WTC11 (cell line): ENCODE data around the gene AGBL4. TPM values are rescaled to one million over a fixed set of nuclear protein-coding genes. Genes with fewer than 3 reads are reported as not detected.

Experiments
- ATAC-seq: fragments of 200-7000 bp; cut with Tn5 transposase; 2 replicates; pipeline ENCODE4 v1.10.0; 2021; ENCODE audit warnings: mild to moderate bottlenecking, moderate library complexity
- CTCF ChIA-PET: fragments of 300-600 bp; sonication (Branson Sonifier 250); formaldehyde crosslinking; loops from one replicate; lab custom pipeline; 2021; ENCODE audit warnings: antibody characterized with exemption; lab: Charles Lee
- POLR2A ChIA-PET: fragments of 350-600 bp; sonication (Branson Sonifier 250); formaldehyde crosslinking; loops from one replicate; lab custom pipeline; 2021; ENCODE audit warnings: antibody characterized with exemption; lab: Charles Lee
- DNase-seq: peaks from one replicate; pipeline ENCODE4 v3.0.0; 2021; ENCODE audit warnings: low spot score
- H3K27ac Mint-ChIP-seq: 2 replicates; pipeline ENCODE4 v1.8.0; 2021; ENCODE audit warnings: mixed read lengths
- H3K27me3 Mint-ChIP-seq: 2 replicates; pipeline ENCODE4 v1.8.0; 2021; ENCODE audit warnings: low read depth, mild to moderate bottlenecking, moderate library complexity, mixed read lengths
- H3K36me3 Mint-ChIP-seq: 2 replicates; pipeline ENCODE4 v1.8.0; 2021; ENCODE audit warnings: mixed read lengths
- H3K4me1 Mint-ChIP-seq: 2 replicates; pipeline ENCODE4 v1.8.0; 2022; ENCODE audit warnings: mixed read lengths
- H3K4me3 Mint-ChIP-seq: 2 replicates; pipeline ENCODE4 v1.8.0; 2021; ENCODE audit warnings: mild to moderate bottlenecking, moderate library complexity, mixed read lengths
- H3K9me3 Mint-ChIP-seq: 2 replicates; pipeline ENCODE4 v1.8.0; 2021; ENCODE audit warnings: mixed read lengths
- ATF1 ChIP-seq: sonication (generic); formaldehyde crosslinking; IDR thresholded peaks from 2 replicates; pipeline ENCODE4 v1.8.1; 2023; ENCODE audit warnings: mild to moderate bottlenecking, moderate library complexity, missing genetic modification reagents
- ESRRA ChIP-seq: sonication (generic); formaldehyde crosslinking; IDR thresholded peaks from 2 replicates; pipeline ENCODE4 v1.8.1; 2022; ENCODE audit warnings: mild to moderate bottlenecking, missing genetic modification reagents, borderline replicate concordance
- FOXJ3 ChIP-seq: sonication (generic); formaldehyde crosslinking; IDR thresholded peaks from 2 replicates; pipeline ENCODE4 v1.9.0; 2021; ENCODE audit warnings: missing genetic modification reagents, mild to moderate bottlenecking, borderline replicate concordance
- IRF2 ChIP-seq: sonication (generic); formaldehyde crosslinking; IDR thresholded peaks from 2 replicates; pipeline ENCODE4 v1.8.0; 2022; ENCODE audit warnings: low read depth, missing genetic modification reagents, borderline replicate concordance
- JUN ChIP-seq: sonication (generic); formaldehyde crosslinking; IDR thresholded peaks from 2 replicates; pipeline ENCODE4 v1.8.0; 2023; ENCODE audit warnings: mild to moderate bottlenecking, missing genetic modification reagents
- MXD4 ChIP-seq: fragments of 250-450 bp; sonication (Bioruptor Pico); IDR thresholded peaks from 2 replicates; pipeline ENCODE4 v1.8.0; 2021; ENCODE audit warnings: mild to moderate bottlenecking, moderate library complexity, borderline replicate concordance
- NFATC4 ChIP-seq: fragments of 250-450 bp; sonication (Bioruptor Pico); IDR thresholded peaks from 2 replicates; pipeline ENCODE4 v1.9.0; 2021; ENCODE audit warnings: mild to moderate bottlenecking
- TEAD1 ChIP-seq: sonication (generic); formaldehyde crosslinking; IDR thresholded peaks from 2 replicates; pipeline ENCODE4 v1.8.0; 2022; ENCODE audit warnings: mild to moderate bottlenecking, missing genetic modification reagents
- total RNA-seq: library from RNA; stranded (reverse); gene quantifications from 3 replicates; pipeline ENCODE4 v1.2.3, GENCODE V29; 2021
- TF ChIP-seq, protein P1 (sequence below): sonication (generic); formaldehyde crosslinking; IDR thresholded peaks from 2 replicates; pipeline ENCODE4 v1.8.1; 2022; ENCODE audit warnings: missing genetic modification reagents, borderline replicate concordance
- TF ChIP-seq, protein P2 (sequence below): sonication (generic); formaldehyde crosslinking; IDR thresholded peaks from 2 replicates; pipeline ENCODE4 v1.8.1; 2022; ENCODE audit warnings: mild to moderate bottlenecking, moderate library complexity, missing genetic modification reagents
- TF ChIP-seq, protein P3 (sequence below): sonication (generic); formaldehyde crosslinking; IDR thresholded peaks from 2 replicates; pipeline ENCODE4 v1.8.0; 2022; ENCODE audit warnings: mild to moderate bottlenecking, missing genetic modification reagents
- TF ChIP-seq, protein P4 (sequence below): fragments of 250-450 bp; sonication (Bioruptor Pico); IDR thresholded peaks from 2 replicates; pipeline ENCODE4 v1.9.0; 2021; ENCODE audit warnings: mild to moderate bottlenecking
- TF ChIP-seq, protein P5 (sequence below): sonication (generic); formaldehyde crosslinking; IDR thresholded peaks from 2 replicates; pipeline ENCODE4 v1.8.1; 2022; ENCODE audit warnings: mild to moderate bottlenecking, missing genetic modification reagents, moderate library complexity, borderline replicate concordance
- TF ChIP-seq, protein P6 (sequence below): sonication (generic); formaldehyde crosslinking; conservative IDR thresholded peaks from 2 replicates; pipeline ENCODE4 v1.8.1; 2023; ENCODE audit warnings: mild to moderate bottlenecking, low read depth, missing genetic modification reagents, moderate library complexity

Gene AGBL4
- total RNA-seq, 1 experiment from 2014 or later = 0.87 TPM

DNA sequence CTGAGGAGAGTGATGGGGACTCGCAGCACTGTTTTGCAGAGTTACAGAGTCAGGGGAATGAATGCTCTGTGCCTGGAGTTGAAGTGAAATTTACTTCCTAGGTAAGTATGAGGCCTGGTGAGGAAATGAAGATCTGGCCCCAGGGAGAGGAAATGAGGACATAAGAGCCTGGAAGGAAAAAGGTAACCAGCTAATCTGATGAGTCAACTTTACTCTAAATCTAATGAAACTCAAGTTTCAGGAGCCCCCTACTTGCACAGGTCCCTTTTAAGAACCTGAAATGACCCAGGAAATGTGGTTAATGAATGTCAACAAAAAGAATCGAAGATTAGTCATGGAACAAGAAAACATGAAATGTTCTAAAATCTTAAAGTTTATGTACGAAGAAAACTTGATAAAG lies 599.0 kb downstream of the AGBL4 start (continued):
- TF ChIP-seq, protein P1, sequence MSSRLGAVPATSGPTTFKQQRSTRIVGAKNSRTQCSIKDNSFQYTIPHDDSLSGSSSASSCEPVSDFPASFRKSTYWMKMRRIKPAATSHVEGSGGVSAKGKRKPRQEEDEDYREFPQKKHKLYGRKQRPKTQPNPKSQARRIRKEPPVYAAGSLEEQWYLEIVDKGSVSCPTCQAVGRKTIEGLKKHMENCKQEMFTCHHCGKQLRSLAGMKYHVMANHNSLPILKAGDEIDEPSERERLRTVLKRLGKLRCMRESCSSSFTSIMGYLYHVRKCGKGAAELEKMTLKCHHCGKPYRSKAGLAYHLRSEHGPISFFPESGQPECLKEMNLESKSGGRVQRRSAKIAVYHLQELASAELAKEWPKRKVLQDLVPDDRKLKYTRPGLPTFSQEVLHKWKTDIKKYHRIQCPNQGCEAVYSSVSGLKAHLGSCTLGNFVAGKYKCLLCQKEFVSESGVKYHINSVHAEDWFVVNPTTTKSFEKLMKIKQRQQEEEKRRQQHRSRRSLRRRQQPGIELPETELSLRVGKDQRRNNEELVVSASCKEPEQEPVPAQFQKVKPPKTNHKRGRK (CRISPR knock-in tag) = no peak
- TF ChIP-seq ATF1 (CRISPR knock-in tag) (no peak), MXD4 (CRISPR knock-in tag) (no peak), IRF2 (no peak), NFATC4 (CRISPR knock-in tag) (no peak), TEAD1 (CRISPR knock-in tag) (no peak)
- TF ChIP-seq, protein P2, sequence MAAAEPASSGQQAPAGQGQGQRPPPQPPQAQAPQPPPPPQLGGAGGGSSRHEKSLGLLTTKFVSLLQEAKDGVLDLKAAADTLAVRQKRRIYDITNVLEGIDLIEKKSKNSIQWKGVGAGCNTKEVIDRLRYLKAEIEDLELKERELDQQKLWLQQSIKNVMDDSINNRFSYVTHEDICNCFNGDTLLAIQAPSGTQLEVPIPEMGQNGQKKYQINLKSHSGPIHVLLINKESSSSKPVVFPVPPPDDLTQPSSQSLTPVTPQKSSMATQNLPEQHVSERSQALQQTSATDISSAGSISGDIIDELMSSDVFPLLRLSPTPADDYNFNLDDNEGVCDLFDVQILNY (CRISPR knock-in tag) = no peak
- TF ChIP-seq, protein P3, sequence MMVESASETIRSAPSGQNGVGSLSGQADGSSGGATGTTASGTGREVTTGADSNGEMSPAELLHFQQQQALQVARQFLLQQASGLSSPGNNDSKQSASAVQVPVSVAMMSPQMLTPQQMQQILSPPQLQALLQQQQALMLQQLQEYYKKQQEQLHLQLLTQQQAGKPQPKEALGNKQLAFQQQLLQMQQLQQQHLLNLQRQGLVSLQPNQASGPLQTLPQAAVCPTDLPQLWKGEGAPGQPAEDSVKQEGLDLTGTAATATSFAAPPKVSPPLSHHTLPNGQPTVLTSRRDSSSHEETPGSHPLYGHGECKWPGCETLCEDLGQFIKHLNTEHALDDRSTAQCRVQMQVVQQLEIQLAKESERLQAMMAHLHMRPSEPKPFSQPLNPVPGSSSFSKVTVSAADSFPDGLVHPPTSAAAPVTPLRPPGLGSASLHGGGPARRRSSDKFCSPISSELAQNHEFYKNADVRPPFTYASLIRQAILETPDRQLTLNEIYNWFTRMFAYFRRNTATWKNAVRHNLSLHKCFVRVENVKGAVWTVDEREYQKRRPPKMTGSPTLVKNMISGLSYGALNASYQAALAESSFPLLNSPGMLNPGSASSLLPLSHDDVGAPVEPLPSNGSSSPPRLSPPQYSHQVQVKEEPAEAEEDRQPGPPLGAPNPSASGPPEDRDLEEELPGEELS (CRISPR knock-in tag) = no peak

DNA sequence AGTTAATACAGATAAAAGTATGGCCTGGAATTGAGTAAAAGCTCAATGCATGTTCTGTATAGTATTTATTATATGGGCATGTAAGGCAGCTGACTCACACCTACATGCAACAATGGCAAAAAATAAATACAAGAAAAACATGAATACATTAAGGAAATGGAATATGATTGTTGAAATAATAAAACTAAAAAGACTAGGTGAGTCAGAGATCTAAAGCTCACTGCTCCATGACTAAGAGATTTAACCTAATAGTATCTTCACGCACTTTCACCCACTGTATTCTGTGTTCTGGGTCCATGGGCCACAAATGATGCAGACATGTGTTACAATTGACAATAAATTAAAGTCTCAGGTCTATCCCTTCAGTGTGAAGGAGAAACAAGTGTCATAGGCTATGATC lies 607.0 kb downstream of the AGBL4 start:
- no peak overlapping the region for H3K4me3 Mint-ChIP-seq
- H3K36me3 Mint-ChIP-seq = no peaks in the 10 kb centered on the region
- TF ChIP-seq, protein P4, sequence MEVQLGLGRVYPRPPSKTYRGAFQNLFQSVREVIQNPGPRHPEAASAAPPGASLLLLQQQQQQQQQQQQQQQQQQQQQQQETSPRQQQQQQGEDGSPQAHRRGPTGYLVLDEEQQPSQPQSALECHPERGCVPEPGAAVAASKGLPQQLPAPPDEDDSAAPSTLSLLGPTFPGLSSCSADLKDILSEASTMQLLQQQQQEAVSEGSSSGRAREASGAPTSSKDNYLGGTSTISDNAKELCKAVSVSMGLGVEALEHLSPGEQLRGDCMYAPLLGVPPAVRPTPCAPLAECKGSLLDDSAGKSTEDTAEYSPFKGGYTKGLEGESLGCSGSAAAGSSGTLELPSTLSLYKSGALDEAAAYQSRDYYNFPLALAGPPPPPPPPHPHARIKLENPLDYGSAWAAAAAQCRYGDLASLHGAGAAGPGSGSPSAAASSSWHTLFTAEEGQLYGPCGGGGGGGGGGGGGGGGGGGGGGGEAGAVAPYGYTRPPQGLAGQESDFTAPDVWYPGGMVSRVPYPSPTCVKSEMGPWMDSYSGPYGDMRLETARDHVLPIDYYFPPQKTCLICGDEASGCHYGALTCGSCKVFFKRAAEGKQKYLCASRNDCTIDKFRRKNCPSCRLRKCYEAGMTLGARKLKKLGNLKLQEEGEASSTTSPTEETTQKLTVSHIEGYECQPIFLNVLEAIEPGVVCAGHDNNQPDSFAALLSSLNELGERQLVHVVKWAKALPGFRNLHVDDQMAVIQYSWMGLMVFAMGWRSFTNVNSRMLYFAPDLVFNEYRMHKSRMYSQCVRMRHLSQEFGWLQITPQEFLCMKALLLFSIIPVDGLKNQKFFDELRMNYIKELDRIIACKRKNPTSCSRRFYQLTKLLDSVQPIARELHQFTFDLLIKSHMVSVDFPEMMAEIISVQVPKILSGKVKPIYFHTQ (CRISPR knock-in tag) = no peak
- TF ChIP-seq, protein P5, sequence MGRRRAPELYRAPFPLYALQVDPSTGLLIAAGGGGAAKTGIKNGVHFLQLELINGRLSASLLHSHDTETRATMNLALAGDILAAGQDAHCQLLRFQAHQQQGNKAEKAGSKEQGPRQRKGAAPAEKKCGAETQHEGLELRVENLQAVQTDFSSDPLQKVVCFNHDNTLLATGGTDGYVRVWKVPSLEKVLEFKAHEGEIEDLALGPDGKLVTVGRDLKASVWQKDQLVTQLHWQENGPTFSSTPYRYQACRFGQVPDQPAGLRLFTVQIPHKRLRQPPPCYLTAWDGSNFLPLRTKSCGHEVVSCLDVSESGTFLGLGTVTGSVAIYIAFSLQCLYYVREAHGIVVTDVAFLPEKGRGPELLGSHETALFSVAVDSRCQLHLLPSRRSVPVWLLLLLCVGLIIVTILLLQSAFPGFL (CRISPR knock-in tag) = no peak
- TF ChIP-seq JUN (CRISPR knock-in tag) = no peak
- TF ChIP-seq, protein P6, sequence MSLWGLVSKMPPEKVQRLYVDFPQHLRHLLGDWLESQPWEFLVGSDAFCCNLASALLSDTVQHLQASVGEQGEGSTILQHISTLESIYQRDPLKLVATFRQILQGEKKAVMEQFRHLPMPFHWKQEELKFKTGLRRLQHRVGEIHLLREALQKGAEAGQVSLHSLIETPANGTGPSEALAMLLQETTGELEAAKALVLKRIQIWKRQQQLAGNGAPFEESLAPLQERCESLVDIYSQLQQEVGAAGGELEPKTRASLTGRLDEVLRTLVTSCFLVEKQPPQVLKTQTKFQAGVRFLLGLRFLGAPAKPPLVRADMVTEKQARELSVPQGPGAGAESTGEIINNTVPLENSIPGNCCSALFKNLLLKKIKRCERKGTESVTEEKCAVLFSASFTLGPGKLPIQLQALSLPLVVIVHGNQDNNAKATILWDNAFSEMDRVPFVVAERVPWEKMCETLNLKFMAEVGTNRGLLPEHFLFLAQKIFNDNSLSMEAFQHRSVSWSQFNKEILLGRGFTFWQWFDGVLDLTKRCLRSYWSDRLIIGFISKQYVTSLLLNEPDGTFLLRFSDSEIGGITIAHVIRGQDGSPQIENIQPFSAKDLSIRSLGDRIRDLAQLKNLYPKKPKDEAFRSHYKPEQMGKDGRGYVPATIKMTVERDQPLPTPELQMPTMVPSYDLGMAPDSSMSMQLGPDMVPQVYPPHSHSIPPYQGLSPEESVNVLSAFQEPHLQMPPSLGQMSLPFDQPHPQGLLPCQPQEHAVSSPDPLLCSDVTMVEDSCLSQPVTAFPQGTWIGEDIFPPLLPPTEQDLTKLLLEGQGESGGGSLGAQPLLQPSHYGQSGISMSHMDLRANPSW (CRISPR knock-in tag) = no peak
- TF ChIP-seq ESRRA (CRISPR knock-in tag) = no peak
- no peak for TF ChIP-seq FOXJ3 (CRISPR knock-in tag)
- no peak for ATAC-seq
- H3K27me3 Mint-ChIP-seq = no peaks in the 10 kb centered on the region; the same call in 1 of the 2 replicates
- CTCF ChIA-PET = no interaction called here
- H3K9me3 Mint-ChIP-seq = peaks cover 2% of the 10 kb centered on the region; the same call in 1 of the 2 replicates
- H3K4me1 Mint-ChIP-seq = no peaks in the 10 kb centered on the region
- DNase-seq = no peak
- POLR2A ChIA-PET = no interaction called here
- no peak overlapping the region for H3K27ac Mint-ChIP-seq
